ENCODE results near the gene SDC1.

SDC1 gene

DNA sequence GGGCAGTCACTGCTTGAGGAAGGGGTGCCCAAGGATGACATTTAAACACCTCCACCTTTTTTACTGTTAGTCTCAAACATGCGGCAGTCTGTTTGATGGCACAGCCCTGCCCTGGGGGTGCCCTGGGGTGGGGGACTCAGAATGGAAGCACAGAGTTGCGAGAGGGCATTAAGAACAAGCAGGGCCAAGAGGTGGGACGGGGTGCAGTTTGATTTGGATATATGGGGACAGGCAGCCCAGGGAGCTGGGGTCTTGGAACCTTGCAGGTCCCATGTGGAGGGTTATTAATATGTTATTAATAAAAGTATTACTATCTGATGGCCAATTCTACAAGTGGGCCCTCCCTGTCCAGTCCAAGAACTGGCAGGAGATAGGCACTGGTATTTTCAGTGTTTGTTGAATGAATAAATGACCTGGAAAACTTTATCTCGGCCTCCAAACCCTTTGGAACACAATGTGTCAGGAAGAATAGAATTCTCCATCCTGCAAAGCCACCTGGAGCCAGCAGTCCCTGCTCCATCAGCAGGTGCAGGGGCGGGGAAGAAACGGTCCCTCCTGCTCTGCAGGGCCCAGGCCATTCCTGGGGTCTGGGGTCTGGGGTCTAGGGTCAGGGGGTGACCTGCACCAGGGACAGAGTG is 25.2 kb downstream of the SDC1 start:
- H3K4me3 ChIP-seq (ENCODE audit: low read depth, low read length) = no peak overlapping the region
- no peak for DNase-seq (ENCODE audit: low read depth)
- TF ChIP-seq POLR2A (IDR thresholded peaks at IDR 0.05; ENCODE audit: extremely low read depth, insufficient read length) (no peak), MYC (IDR thresholded peaks at IDR 0.05; ENCODE audit: low read depth, low read length) (no peak), MAX (IDR thresholded peaks at IDR 0.05; ENCODE audit: low read depth, low read length) (no peak)
- TF ChIP-seq, protein P1, sequence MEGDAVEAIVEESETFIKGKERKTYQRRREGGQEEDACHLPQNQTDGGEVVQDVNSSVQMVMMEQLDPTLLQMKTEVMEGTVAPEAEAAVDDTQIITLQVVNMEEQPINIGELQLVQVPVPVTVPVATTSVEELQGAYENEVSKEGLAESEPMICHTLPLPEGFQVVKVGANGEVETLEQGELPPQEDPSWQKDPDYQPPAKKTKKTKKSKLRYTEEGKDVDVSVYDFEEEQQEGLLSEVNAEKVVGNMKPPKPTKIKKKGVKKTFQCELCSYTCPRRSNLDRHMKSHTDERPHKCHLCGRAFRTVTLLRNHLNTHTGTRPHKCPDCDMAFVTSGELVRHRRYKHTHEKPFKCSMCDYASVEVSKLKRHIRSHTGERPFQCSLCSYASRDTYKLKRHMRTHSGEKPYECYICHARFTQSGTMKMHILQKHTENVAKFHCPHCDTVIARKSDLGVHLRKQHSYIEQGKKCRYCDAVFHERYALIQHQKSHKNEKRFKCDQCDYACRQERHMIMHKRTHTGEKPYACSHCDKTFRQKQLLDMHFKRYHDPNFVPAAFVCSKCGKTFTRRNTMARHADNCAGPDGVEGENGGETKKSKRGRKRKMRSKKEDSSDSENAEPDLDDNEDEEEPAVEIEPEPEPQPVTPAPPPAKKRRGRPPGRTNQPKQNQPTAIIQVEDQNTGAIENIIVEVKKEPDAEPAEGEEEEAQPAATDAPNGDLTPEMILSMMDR (IDR thresholded peaks at IDR 0.05; ENCODE audit: low read depth, low read length) = no peak

- H3K4me3 ChIP-seq (ENCODE audit: low read depth, low read length) = no peak overlapping the region
- no peak for TF ChIP-seq MAX (IDR thresholded peaks at IDR 0.05; ENCODE audit: low read depth, low read length)
- no peak for TF ChIP-seq MYC (IDR thresholded peaks at IDR 0.05; ENCODE audit: low read depth, low read length)
- no peak for TF ChIP-seq POLR2A (IDR thresholded peaks at IDR 0.05; ENCODE audit: extremely low read depth, insufficient read length)
- TF ChIP-seq, protein P1 (IDR thresholded peaks at IDR 0.05; ENCODE audit: low read depth, low read length) = no peak
- peak; percentile 44 for DNase-seq (ENCODE audit: low read depth)
Observed at GRCh38 chr2:20198796-20199632, 25.9 kb downstream of the SDC1 start.

- no peak overlapping the region for H3K4me3 ChIP-seq (ENCODE audit: low read depth, low read length)
- no peak for DNase-seq (ENCODE audit: low read depth)
Observed at GRCh38 chr2:20198001-20198400, 26.9 kb downstream of the SDC1 start.

GRCh38 chr2:20197192-20197591 is 27.7 kb downstream of the SDC1 start:
- no peak for DNase-seq (ENCODE audit: low read depth)
- TF ChIP-seq, protein P1 (IDR thresholded peaks at IDR 0.05; ENCODE audit: low read depth, low read length) = no peak
- TF ChIP-seq POLR2A (IDR thresholded peaks at IDR 0.05; ENCODE audit: extremely low read depth, insufficient read length) (no peak), MYC (IDR thresholded peaks at IDR 0.05; ENCODE audit: low read depth, low read length) (no peak), MAX (IDR thresholded peaks at IDR 0.05; ENCODE audit: low read depth, low read length) (no peak)
- no peak overlapping the region for H3K4me3 ChIP-seq (ENCODE audit: low read depth, low read length)

More at GRCh38 chr2:20198001-20198400, 26.9 kb downstream of the SDC1 start:
- TF ChIP-seq POLR2A (IDR thresholded peaks at IDR 0.05; ENCODE audit: extremely low read depth, insufficient read length) (no peak), MAX (IDR thresholded peaks at IDR 0.05; ENCODE audit: low read depth, low read length) (no peak), MYC (IDR thresholded peaks at IDR 0.05; ENCODE audit: low read depth, low read length) (no peak)
- TF ChIP-seq, protein P1 (IDR thresholded peaks at IDR 0.05; ENCODE audit: low read depth, low read length) = no peak

DNA sequence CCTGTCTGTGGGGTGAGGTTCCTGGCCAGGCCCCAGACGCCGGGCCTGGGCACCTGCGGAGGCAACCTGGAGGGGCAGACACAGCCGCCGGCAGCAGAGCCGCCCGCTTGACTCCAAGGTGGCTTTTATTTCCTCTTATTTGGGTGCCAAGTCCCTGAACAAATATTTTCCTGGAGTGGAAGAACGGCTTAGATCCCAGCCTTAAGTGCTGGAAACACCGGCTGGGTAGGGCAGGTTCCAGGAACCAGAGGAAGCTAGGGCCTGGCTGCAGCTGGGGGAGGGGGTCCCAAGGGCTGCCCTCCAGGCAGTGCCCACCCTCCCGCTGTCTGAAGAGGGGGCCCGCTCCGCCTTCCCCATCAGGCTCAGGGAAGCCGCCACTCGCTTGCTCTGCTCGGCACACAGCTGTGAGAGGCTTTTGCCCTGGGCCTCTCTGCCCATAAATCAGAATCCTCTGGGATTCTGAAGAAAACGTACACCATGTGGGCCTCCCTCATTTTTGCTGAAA is 28.2 kb downstream of the SDC1 start:
- H3K4me3 ChIP-seq (ENCODE audit: low read depth, low read length) = no peak overlapping the region
- no peak for TF ChIP-seq MAX (IDR thresholded peaks at IDR 0.05; ENCODE audit: low read depth, low read length)
- TF ChIP-seq MYC (IDR thresholded peaks at IDR 0.05; ENCODE audit: low read depth, low read length) = no peak
- no peak for TF ChIP-seq POLR2A (IDR thresholded peaks at IDR 0.05; ENCODE audit: extremely low read depth, insufficient read length)
- TF ChIP-seq, protein P1 (IDR thresholded peaks at IDR 0.05; ENCODE audit: low read depth, low read length) = no peak
- no peak for DNase-seq (ENCODE audit: low read depth)

Data from NB4 (cell line).